Measurements from ENCODE around the gene SLTM. TPM values are rescaled to one million over a fixed set of nuclear protein-coding genes. Genes with fewer than 3 reads are reported as not detected.

SLTM gene
- total RNA-seq, 1 donor from 2014 or later = 68.2 TPM

GRCh38 chr15:58916962-58917361, 16.5 kb downstream of the SLTM start:
- Histone ChIP-seq H2AFZ (ENCODE audit: low read depth, low read length) (no peak overlapping the region), H3K4me3 (ENCODE audit: insufficient read depth, low read depth, low read length) (no peak overlapping the region), H3K27ac (ENCODE audit: low read depth, low read length) (no peak overlapping the region), H3K4me2 (ENCODE audit: low read length) (no peak overlapping the region), H3K4me1 (ENCODE audit: insufficient read depth, low read length) (no peaks in the 10 kb centered on the region), H4K20me1 (ENCODE audit: insufficient read depth, low read length) (peaks cover 54% of the 10 kb centered on the region), H3K9ac (ENCODE audit: low read length) (no peak overlapping the region), H3K36me3 (ENCODE audit: insufficient read depth, low read length) (peaks cover 24% of the 10 kb centered on the region), H3K27me3 (ENCODE audit: insufficient read depth, low read length) (no peaks in the 10 kb centered on the region), H3K9me3 (ENCODE audit: insufficient read depth, low read depth, low read length) (no peaks in the 10 kb centered on the region), H3K79me2 (ENCODE audit: insufficient read depth, low read length) (peaks cover 75% of the 10 kb centered on the region)
- no peaks in the 10 kb centered on the region for H3K27me3 Mint-ChIP-seq (ENCODE audit: low read depth, unreplicated experiment)
- no peaks in the 10 kb centered on the region for H3K4me1 Mint-ChIP-seq (ENCODE audit: low read depth, unreplicated experiment)
- DNase-seq (ENCODE audit: low read depth) (no peak), FAIRE-seq (no peak)
- no peak overlapping the region for H3K4me3 Mint-ChIP-seq (ENCODE audit: unreplicated experiment)
- TF ChIP-seq CTCF (IDR thresholded peaks at IDR 0.05; ENCODE audit: insufficient read depth, low read depth, low read length) (no peak), EZH2 (IDR thresholded peaks at IDR 0.05; ENCODE audit: insufficient read depth, low read length) (no peak)
- H3K27ac Mint-ChIP-seq (ENCODE audit: unreplicated experiment) = no peak overlapping the region
- no peaks in the 10 kb centered on the region for H3K9me3 Mint-ChIP-seq (ENCODE audit: unreplicated experiment)
- peaks cover 3% of the 10 kb centered on the region for H3K36me3 Mint-ChIP-seq (ENCODE audit: low read depth, unreplicated experiment)

- peaks cover 60% of the 10 kb centered on the region for H3K79me2 ChIP-seq (ENCODE audit: insufficient read depth, low read length)
- no peak overlapping the region for H3K4me2 ChIP-seq (ENCODE audit: low read length)
Observed at GRCh38 chr15:58910456-58910855, 23.0 kb downstream of the SLTM start.

More at GRCh38 chr15:58910456-58910855, 23.0 kb downstream of the SLTM start:
- Histone ChIP-seq H3K36me3 (ENCODE audit: insufficient read depth, low read length) (peaks cover 19% of the 10 kb centered on the region), H3K27ac (ENCODE audit: low read depth, low read length) (no peak overlapping the region), H3K27me3 (ENCODE audit: insufficient read depth, low read length) (no peaks in the 10 kb centered on the region), H3K4me3 (ENCODE audit: insufficient read depth, low read depth, low read length) (no peak overlapping the region), H2AFZ (ENCODE audit: low read depth, low read length) (no peak overlapping the region), H3K9ac (ENCODE audit: low read length) (no peak overlapping the region), H4K20me1 (ENCODE audit: insufficient read depth, low read length) (peaks cover 33% of the 10 kb centered on the region), H3K9me3 (ENCODE audit: insufficient read depth, low read depth, low read length) (no peaks in the 10 kb centered on the region), H3K4me1 (ENCODE audit: insufficient read depth, low read length) (no peaks in the 10 kb centered on the region)
- no peak overlapping the region for H3K4me3 Mint-ChIP-seq (ENCODE audit: unreplicated experiment)
- H3K27ac Mint-ChIP-seq (ENCODE audit: unreplicated experiment) = no peak overlapping the region
- H3K4me1 Mint-ChIP-seq (ENCODE audit: low read depth, unreplicated experiment) = peaks cover 6% of the 10 kb centered on the region
- H3K36me3 Mint-ChIP-seq (ENCODE audit: low read depth, unreplicated experiment) = peaks cover 5% of the 10 kb centered on the region
- no peaks in the 10 kb centered on the region for H3K9me3 Mint-ChIP-seq (ENCODE audit: unreplicated experiment)
- TF ChIP-seq CTCF (IDR thresholded peaks at IDR 0.05; ENCODE audit: insufficient read depth, low read depth, low read length) (no peak), EZH2 (IDR thresholded peaks at IDR 0.05; ENCODE audit: insufficient read depth, low read length) (no peak)
- DNase-seq (ENCODE audit: low read depth) (no peak), FAIRE-seq (no peak)
- H3K27me3 Mint-ChIP-seq (ENCODE audit: low read depth, unreplicated experiment) = no peaks in the 10 kb centered on the region
